HG02943 (cell line): ENCODE data around the gene SMKR1.
"Not testable (repeated sequence)": the region's sequence is repeated elsewhere in the genome, so short reads cannot be mapped to it uniquely, and the experiment has no call there.

Source experiments
- ATAC-seq: cut with Tn5 transposase; IDR thresholded peaks from one replicate; pipeline ENCODE4 v1.9.1; 2021; ENCODE audit warnings: mild to moderate bottlenecking, low read depth, moderate library complexity; ENCODE audit not compliant: unreplicated experiment

The SMKR1 gene

DNA sequence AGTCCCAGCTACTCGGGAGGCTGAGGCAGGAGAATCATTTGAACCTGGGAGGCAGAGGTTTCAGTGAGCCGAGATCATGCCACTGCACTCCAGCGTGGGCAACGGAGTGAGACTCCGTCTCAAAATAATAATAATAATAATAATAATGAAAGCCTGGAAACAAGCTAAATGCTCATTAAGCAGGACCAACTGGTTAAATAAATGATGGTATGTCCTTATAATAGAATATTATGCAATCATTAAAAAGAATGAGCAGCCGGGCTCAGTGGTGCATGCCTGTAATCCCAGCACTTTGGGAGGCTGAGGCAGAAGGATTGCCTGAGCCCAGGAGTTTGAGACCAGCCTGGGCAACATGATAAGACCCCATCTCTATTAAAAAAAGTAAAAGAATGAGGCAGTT lies 21.0 kb upstream of the SMKR1 start:
- ATAC-seq, result not testable (repeated sequence)

DNA sequence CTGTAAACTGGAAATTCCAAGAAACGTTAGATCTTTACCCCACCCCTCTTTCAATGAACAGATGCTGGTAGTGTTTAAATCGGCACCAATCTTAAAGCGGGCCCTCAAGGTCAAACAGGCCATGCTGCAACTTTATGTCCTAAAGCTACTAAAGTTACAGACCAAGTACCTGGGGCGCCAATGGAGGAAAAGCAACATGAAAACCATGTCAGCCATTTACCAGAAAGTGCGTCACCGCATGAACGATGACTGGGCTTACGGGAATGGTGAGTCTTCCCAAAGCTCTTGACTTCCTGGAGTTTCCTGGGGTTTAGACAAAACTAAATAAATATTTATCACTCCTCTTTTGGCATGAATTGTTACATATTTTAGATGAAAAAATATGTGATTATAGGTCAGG lies 19.6 kb upstream of the SMKR1 start:
- no peak for ATAC-seq

DNA sequence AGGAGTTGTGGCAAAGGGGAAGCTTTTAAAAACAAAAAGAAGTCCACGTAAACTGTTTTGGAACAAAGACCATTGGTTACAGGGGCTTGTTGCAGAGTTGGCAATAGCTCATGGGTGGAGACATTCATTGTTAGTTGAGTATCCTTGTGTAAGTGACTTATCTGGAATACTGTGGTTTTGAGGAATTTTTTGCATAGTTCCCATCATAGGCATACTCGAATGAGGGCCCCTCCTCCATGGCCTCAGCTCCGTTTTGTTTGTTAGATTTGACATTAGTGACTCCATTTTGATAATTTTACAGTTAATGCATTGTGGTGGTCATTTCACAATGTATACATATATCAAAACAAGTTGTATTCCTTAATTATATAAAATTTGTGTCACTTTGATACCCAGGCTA lies 12.8 kb upstream of the SMKR1 start:
- no peak for ATAC-seq

DNA sequence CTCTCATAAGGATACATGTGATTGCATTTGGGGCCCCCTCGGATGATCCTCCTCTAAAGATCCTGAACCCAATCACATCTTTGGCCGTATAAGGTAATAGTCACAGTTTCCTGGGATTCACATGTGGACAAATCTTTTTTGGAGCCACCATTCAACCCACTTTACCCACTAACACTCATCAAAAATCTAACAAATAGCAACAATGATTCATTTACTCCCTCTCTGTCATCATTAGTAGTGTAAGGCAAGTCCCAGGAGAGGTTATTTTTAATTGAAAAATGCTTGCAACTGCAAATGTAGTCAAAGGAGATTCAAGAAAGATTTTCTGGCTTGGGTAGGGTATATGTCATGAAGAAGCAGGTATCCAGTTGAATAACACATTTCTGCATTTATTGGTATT lies 9.9 kb upstream of the SMKR1 start:
- no peak for ATAC-seq

DNA sequence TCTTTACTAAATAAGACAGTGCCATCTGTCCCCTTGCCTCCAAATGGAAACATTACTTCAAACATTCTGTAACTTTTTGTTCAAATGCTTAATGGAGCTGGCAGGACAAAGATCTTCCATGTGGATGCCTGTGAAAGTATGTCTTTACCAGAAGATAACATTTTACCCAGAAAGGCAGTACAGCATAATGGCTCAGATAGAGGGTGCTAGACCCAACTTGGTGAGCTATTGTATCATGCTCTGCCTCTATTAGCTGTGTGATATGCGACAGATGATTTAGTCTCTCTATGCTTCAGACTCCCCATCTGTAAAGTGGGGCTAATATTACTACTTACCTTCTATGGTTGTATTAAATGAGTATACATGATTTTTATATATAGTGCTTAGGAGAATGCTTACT lies 8.8 kb upstream of the SMKR1 start:
- ATAC-seq, result no peak

DNA sequence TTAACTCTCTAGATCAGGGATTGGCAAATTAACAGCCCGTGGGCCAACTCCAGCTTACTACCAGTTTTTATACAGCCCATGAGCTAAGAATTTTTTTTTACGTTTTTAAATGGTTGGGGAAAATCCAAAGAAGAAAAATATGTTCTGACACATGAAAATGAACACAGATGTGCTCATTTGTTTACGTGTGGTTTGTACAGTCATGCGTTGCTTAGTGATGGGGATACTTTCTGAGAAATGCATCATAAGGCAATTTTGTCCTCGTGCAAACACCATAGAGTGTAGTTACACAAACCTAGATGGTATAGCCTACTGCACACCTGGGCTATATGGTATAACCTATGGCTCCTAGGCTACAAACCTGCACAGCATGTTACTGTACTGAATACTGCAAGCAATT lies 8.3 kb upstream of the SMKR1 start:
- no peak for ATAC-seq

DNA sequence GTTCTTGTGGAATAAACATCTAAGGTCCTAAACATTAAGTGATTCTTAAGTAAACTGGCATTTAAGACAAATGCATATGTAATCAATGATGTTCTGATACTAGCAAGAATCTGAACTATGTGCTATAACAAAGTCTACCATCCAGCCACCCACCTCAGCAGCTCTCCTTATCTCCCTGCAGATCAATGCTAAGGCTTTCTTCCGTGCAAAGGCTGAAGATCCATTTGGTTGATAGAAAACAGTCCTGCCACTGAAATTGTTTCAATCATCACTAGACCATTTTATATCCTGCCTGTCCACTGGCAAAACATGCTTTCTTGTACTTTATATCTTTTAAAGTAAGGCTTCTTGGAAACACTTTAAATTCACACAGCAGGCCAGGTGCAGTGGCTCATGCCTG lies 6.3 kb upstream of the SMKR1 start:
- no peak for ATAC-seq

DNA sequence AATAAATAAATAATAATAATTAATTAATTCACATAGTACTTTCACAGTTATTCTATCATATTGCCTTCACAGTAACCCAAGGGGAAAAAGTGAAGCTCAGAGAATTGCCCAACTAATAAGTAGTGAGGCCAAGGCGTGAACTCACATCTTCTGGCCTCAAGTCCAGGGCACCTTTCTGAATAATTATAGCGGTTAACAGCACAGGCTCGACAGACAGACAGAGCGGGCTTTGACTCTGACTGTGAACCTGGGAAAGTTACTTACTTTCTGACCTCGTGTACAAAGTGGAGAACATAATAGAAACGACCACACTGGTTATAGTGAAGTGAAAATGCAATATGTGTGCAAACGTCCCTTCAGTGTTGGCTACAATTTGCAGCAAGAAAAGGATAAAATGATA lies 5.7 kb upstream of the SMKR1 start:
- no peak for ATAC-seq

DNA sequence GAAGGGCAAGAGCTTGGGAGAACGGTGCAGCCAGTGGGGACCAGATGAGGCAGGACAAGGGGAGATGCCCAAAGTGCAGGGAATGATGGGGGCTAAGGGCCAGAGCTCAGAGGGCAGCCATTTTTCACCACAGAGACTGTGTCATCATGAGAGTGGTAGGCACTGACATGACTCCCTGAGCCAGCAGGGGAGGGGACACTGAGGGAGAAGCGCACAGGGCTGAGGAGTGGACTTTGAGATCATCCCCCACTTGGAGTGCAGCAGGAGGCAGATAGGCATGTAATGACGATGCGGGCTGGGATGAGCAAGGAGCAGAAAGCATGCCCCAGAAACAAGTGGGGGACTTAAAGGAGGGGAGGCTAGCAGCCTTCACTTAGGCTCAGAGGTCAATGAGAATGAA lies 5.2 kb upstream of the SMKR1 start:
- ATAC-seq, result no peak

DNA sequence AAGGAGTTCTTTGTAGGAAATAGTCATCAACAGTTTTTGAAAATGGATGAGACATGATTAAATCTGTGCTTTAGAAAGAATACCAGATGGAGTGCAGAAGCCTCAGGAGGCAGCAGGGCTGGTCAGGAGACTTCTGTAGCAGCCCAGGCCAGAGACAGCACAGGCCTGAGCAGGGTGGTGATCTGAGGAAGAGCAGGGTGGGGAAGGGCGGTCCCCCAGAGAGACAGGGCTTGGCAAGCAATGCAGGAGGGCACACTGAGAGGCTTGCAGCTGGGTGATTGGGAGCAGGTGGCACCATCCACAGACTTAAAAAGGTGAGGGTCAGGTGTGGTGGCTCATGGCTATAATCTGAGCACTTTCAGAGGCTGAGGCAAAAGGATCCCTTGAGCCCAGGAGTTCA lies 4.3 kb upstream of the SMKR1 start:
- no peak for ATAC-seq

DNA sequence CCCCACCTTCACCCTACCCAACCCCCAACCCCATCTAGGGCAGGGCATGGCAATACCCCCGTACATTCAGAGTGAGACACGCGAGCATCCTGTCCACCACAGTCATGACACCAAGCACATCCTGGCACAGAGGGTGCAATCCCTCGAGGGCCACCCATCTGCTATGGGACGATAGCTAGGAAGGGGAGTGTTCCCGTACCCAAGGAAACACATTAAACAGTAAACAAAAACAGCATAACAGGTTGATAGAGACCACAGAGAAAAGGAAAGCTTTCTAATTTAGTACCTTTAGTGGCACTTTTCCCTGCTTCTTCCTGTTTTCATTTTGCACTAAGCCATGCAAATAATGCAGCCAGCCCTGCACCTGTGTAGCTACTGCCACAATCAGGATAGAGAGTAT lies 2.3 kb upstream of the SMKR1 start:
- ATAC-seq, result no peak

DNA sequence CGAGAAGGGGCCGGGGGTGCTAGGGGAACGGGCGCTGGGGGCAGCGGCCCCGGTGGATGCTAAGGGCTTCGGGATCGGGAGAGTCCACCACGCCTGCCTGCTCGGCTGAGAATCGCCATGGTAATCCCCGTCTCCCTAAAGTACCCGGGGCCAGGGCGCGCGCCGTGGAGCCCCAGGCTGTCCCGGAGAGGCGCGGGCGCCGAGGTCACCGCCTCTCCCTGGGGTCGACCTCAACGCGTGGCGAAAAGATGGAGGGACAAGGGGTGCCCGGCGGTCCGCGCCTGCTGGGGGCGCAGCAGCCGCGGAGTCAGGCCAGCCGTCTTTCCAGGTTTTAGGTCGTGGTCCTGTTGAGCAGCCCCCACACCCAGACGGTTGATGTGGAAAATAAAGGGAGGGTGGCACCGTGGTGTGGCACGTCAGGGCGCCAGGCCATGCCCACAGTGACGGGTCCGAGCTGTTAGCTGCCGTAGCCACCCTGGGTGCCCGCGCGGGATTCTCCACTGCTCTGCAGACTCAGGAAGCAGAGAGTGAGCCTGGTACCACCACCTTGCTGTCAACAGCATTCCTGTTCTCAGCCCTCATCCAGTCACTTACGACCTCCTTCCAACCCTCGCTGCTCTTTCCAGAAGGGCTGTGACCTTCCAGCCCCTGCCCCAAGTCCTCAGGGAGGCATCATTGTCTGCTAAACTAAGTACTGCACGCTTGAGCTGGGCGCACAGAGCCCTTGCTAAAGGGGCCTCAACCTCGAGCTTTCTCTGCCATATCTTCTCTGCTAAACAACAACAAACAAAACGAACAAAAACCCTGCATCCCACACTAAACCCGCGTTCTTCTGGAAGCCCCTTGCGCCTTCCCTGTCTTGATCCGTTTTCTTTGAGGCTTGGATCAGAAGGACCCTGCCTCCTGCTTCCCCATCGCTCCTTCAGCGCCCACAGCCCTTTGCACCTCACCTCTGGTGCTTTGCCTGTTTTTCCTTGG lies 666 bp downstream of the SMKR1 start:
- ATAC-seq, result peak; percentile 7

DNA sequence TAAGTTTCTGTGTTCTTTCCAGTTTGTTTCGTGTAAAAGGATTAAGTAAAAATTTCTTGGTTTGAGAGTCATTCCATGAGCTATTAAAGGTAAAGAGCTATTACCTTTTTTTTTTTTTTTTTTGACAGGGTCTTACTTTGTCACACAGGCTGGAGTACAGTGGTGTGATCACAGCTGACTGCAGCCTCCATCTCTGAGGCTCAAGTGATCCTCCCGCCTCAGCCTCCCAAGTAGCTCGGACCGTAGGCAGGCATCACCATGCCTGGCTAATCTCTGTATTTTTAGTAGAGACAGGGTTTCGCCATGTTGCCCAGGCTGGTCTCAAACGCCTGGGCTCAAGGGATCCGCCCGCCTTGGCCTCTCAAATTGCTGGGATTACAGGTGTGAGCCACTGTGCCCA lies 1.4 kb downstream of the SMKR1 start:
- no peak for ATAC-seq

DNA sequence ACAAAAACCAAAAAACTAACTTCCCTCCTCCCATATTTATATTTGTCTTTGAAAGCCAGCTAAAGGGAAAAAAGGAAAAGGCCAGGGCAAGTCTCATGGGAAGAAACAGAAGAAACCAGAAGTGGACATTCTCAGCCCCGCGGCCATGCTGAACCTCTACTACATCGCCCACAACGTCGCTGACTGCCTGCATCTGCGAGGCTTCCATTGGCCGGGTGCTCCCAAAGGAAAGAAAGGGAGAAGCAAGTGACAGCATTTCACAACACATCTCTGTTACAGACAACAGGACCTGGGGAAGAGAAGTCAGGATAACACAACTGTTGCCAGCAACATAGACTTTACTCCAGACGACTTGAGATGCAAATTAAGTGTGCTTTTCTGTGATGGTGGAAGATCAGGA lies 9.9 kb downstream of the SMKR1 start:
- ATAC-seq, result no peak

DNA sequence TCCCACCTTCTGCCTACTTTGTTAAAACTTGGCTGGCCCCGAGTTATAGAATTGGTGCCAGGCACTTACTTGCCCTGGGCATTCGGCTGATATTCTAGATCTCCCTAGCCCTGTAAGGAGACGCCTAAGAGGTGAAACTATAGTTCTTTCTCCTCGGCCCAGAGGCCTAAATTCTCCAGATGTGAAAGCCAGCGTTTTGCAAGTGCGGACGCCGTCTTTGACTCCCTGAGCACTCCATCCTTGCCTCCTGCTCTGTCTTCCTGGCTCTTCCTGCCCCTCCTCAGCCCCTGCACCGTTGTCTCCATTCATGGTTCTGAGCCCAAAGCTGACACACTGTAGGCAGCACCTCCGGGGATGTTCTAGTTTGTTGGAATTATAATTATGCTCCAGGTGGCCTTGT lies 11.2 kb downstream of the SMKR1 start:
- ATAC-seq, result no peak

DNA sequence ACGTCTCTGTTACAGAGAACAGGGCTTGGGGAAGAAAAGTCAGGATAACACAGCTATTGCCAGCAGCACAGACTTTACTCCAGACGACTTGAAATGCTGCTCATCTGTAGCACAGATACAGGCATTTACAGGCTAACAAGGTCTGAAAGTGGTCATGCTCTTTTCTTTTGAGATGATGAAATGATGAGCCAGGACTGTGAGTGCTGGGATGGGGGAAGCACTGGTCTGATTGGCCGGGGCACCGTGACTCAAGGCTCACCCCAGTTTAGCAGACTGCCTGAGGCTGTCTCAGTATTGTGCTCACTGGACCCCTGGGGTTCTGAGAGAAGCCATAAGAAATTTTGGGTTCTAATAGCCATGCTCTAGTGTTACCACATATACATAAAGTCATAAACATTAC lies 12.4 kb downstream of the SMKR1 start:
- ATAC-seq, result no peak

DNA sequence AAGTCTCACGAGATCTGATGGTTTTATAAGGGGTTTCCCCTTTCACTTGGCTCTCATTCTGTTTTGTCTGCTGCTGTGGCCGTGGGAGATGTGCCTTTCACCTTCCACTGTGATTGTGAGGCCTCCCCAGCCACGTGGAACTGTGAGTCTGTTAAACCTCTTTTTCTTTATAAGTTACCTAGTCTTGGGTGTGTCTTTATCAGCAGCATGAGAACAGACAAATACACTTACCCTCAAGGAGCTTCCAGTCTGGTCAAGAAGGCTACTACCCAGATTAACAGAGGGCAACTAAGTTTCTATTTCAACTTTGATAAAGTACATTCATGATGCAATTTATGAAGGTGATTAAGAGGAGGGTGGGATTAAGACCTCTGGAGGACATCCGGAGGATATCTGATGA lies 13.1 kb downstream of the SMKR1 start:
- no peak for ATAC-seq

DNA sequence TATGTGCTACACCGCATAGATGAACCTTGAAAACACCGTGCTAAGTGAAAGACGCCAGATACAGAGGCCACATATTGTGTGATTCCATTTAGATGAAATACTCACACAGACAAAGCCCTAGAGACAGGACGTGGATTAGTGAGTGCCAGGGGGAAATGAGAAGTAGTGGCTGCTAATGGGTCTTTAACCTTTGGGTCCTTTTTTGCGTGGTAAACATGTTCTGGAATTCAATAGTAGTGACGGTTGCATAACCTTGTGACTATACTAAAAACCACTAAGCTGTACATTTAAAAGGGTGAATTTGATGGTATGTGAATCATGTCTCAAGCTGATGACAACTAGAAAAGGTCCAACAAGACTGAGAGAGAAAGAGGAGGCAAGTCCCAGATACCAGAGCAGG lies 15.6 kb downstream of the SMKR1 start:
- no peak for ATAC-seq

DNA sequence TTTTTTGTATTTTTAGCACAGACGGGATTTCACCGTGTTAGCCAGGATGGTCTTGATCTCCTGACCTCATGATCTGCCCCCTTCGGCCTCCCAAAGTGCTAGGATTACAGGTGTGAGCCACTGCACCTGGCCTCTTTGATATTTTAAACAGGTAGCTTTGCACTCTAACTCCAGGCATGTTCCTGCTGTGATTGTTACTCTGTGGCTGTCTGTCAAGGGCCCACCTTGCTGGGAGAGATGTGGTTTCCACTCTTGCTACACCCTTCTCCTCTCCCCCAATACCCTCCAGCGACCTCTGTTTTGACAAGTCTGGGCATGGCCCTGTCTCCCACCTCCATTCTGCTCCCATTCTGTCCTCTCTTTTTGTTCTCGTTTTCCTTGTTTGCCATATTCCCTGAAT lies 17.1 kb downstream of the SMKR1 start:
- no peak for ATAC-seq

DNA sequence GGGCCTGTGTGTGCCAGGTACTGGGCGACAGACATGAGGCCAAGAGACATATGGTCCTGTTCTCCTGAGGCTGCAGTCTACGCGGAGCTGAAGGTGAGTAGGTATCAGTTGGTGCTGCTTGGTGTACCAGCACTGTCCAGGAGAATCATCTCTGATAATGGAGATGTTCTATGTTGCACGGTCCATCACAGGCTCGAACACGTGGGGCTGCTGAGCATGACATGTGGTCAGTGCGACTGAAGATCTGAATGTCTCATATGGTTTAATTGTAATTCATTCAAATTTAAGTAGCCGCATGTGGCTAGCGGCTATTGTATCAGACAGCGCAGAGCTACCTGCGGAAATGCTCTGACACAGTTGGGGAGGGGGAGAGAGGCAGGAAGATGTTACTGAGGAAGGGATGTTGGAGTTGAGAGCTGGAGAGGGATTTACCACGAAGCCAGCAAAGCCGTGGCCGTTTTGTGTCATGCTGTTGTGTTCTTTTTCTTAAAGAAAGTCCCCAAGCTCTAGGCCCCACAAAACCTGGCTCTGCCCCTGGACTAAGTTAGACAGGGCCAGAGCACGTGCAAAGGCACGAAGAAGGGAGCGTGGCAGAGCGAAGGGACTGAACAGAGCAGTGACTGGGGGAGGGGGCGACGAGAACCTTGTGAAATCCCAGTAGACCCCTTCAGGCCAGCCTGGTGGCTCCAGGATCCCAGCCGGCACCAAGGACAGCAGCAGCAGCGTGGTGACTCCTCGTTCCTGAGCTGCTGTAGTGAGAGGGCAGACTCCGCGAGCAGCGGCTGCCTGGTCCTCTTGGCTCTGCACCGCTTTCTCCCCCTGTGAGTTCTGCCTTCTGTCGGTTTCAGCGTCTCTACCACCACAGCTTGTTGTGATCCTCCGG lies 20.0 kb downstream of the SMKR1 start:
- ATAC-seq, result no peak

DNA sequence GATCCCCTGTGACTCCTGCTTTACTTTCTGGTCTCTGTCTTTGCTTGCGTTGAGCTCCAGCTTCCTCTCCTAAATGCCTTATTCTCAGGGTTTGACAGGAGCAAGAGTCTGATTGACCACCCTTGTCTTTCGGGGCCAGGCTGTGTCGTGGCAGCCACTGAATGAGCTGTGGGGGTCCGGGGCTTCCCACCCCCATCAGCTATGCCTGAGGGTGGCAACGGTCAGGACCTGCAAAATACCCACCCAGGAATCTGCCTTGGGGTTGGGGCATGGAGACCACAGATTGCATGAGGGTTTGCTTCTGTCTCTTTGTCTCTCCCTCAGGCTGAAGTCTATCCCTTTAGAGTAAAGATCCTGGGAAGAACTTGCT lies 20.6 kb downstream of the SMKR1 start:
- ATAC-seq, result no peak

DNA sequence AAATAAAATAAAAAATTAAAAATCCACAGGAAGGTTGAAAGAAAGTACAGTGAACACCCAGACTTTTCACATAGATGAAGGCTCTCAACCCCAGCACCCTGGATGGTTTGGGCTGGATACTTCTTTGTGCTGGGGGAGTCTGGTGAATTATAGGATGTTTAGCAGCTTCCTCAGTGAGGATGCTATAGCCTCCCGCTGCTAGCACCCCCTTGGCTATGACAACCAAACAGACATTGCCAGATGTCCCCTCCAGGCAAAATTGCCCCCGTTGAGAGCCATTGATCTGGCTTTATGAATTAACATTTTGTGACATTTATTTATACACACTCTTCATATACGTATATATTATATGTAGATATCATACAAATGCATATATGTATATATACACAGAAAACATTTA lies 21.6 kb downstream of the SMKR1 start:
- ATAC-seq, result no peak
